Heart right ventricle (tissue), 16 donors: ENCODE data around the gene GSTK1. TPM values are rescaled to one million over a fixed set of nuclear protein-coding genes. Genes with fewer than 3 reads are reported as not detected.
"Not testable (repeated sequence)": the region's sequence is repeated elsewhere in the genome, so short reads cannot be mapped to it uniquely, and the experiment has no call there.

Experiments used
- ATAC-seq, 8 donors: fragments of 200-7000 bp; cut with Tn5 transposase; one replicate each; pipeline ENCODE4 v1.9.1; 2020; ENCODE audit warnings: mild to moderate bottlenecking in 8 of 8, moderate library complexity in 8 of 8, moderate number of reproducible peaks in 1 of 8
- DNase-seq, 2 donors: peaks; one replicate each; pipeline ENCODE4 v3.0.0-alpha.2; 2020
- H3K27ac ChIP-seq, 10 donors: fragments of 200-600 bp; sonication (generic) in 2 of 10; one replicate each; pipeline versions ENCODE4 v1.5.0 to v1.8.0; 2020 to 2022; ENCODE audit warnings: mild to moderate bottlenecking in 3 of 10
- H3K27me3 ChIP-seq, 7 donors: fragments of 200-600 bp; one replicate each; pipeline ENCODE4 v1.8.0; 2021 to 2022; ENCODE audit warnings: mild to moderate bottlenecking in 2 of 7
- H3K36me3 ChIP-seq, 9 donors: fragments of 200-600 bp; sonication (generic) in 1 of 9; one replicate each; pipeline versions ENCODE4 v1.5.0 to v1.8.0; 2020 to 2022; ENCODE audit warnings: mild to moderate bottlenecking in 2 of 9
- H3K4me1 ChIP-seq, 9 donors: fragments of 200-600 bp; sonication (generic) in 1 of 9; one replicate each; pipeline versions ENCODE4 v1.5.0 to v1.8.0; 2020 to 2022; ENCODE audit warnings: mild to moderate bottlenecking in 4 of 9
- H3K4me3 ChIP-seq, 10 donors: fragments of 200-600 bp; sonication (generic) in 2 of 10; one replicate each; pipeline versions ENCODE4 v1.5.0 to v1.8.0; 2020 to 2022; ENCODE audit warnings: mild to moderate bottlenecking in 7 of 10, moderate library complexity in 2 of 10
- H3K9me3 ChIP-seq, 11 donors: fragments of 200-600 bp in 10 of 11; sonication (generic) in 2 of 11; one replicate each; pipeline versions ENCODE4 v1.5.0 to v1.8.0; 2013 to 2022; ENCODE audit warnings: mild to moderate bottlenecking in 2 of 11, control low read depth in 1 of 11, moderate library complexity in 1 of 11
- WGBS, 2 donors: extraction: QIAGEN DNeasy Blood & Tissue Kit; methylation state at CpG; one replicate each; pipeline ENCODE4 v1.1.7; 2013; ENCODE audit warnings: inconsistent platforms in 1 of 2; 5-methylcytosine and 5-hydroxymethylcytosine counted together
- intact Hi-C, 10 donors: fragments of 100-400 bp; cut with DNase I; formaldehyde crosslinking; loops; one replicate each; pipeline versions ENCODE4 v1.11.1 to v1.14.2; 2022
- long read RNA-seq, 3 donors: library from polyadenylated mRNA; unstranded; transcript quantifications; one replicate each; pipeline ENCODE4 v2.0.0, GENCODE V29; 2020 to 2021
- polyA plus RNA-seq, 2 donors: library from polyadenylated mRNA; stranded (reverse); fragments of 200-250 nt; gene quantifications; one replicate each; pipeline ENCODE4 v1.2.3, GENCODE V29; 2013
- total RNA-seq, 10 donors: library from RNA; stranded (reverse); fragmentation: NEBNext Ultra II Directional in 3 of 10; extraction: Animal tissue kit (Norgen Biotek cat#: 25700) in 3 of 10; gene quantifications; one replicate each; pipeline versions ENCODE4 v1.2.1 to v1.2.4, GENCODE V29; 2021 to 2023
- TF ChIP-seq, protein P1 (sequence below), 9 donors: fragments of 200-600 bp; sonication (generic) in 2 of 9; IDR thresholded peaks; one replicate each; pipeline versions ENCODE4 v1.5.0 to v1.8.0; 2021 to 2022; ENCODE audit warnings: antibody characterized with exemption in 9 of 9, mild to moderate bottlenecking in 5 of 9, moderate library complexity in 1 of 9
- donor health status: Arrhythmogenic right ventricular cardiomyopathy.
- donor health status: ischemic (EF 13 %, LVEDD 7.1; RV severe dilation, severe dysfunction).
- donor health status: healthy with polysubstance abuse.
- donor health status: DM: no; HTN: yes; CAD: no.
- donor health status: DM: no; HTN: no; CAD: no.
- donor health status: ischemic (EF 25% LVEDD 6.9; RV normal size, moderate dysfunction).
- donor health status: ischemic (EF 25% LVEDD 5.7; RV mildly dilated, moderate dysfunction).
- donor health status: healthy.
- donor health status: DM: yes; HTN: yes; CAD: no.
- donor health status: Ischemic cardiomyopathy.
- donor health status: ischemic (EF 35%, LVEDD 5.7; RV mildly dilated, moderate dysfunction).
- donor health status: nonischemic (EF 11% LVEDD 7.7; RV severe dilation, severe dysfunction).
- donor health status: DM: yes; HTN: yes; CAD: no.
- donor health status: PGD.
- donor health status: ischemic (EF 29% LVEDD 5.4; RV normal size, mild dysfunction).
- donor health status: nonischemic (EF 23%, LVEDD 6.1; RV moderate dilation, normal function).

Gene GSTK1
- 100 to 1,000 TPM; 251 to 294 (median 269) TPM for total RNA-seq
- polyA plus RNA-seq: 100 to 1,000 TPM; 136 to 317 TPM
- long read RNA-seq, donor 1, transcript GSTK1-201 (8 exons, 1,044 nt): major isoform, 73 of 120 reads
- long read RNA-seq, donor 1, transcript GSTK1-207 (7 exons, 1,185 nt): minor isoform, 5 of 120 reads
- long read RNA-seq, donor 1, partial matches to known transcripts: 26 of 120 reads
- long read RNA-seq, donor 1, other reads (novel, unspliced or antisense): 12 of 120 reads
- long read RNA-seq, donor 2, transcript GSTK1-207 (7 exons, 1,185 nt): minor isoform, 7 of 169 reads
- long read RNA-seq, donor 2, transcript GSTK1-201 (8 exons, 1,044 nt): major isoform, 95 of 169 reads
- long read RNA-seq, donor 2, partial matches to known transcripts: 19 of 169 reads
- long read RNA-seq, donor 2, other reads (novel, unspliced or antisense): 47 of 169 reads
- long read RNA-seq, donor 3, transcript GSTK1-207 (7 exons, 1,185 nt): minor isoform, 11 of 200 reads
- long read RNA-seq, donor 3, transcript GSTK1-201 (8 exons, 1,044 nt): major isoform, 96 of 200 reads
- long read RNA-seq, donor 3, partial matches to known transcripts: 25 of 200 reads
- long read RNA-seq, donor 3, other reads (novel, unspliced or antisense): 66 of 200 reads

GRCh38 chr7:143263266-143264195 lies at the start of gene GSTK1:
Gene GSTK1 (plus strand): TSS chr7:143263441. CDS start chr7:143263514, 73 bp downstream.
- peak; percentile 98 to 99 (median 98) for ATAC-seq
- intact Hi-C loops: loop anchor here in 7 of 10 donors (1.0 to 10.0 kb wide), 6 partner anchors 21 to 121 kb away; partner anchors contain the start of genes TMEM139 (in 2 of the 7), ZYX (in 2 of the 7) and CASP2 (in 1 of the 7)
- H3K4me3 ChIP-seq: peak within 1 kb of the TSS; percentile 64 to 96 (median 80)
- no peaks in the 10 kb centered on the region for H3K27me3 ChIP-seq
- 0 to 1% methylated on average over 48 of the region's 48 CpGs for WGBS, 2 donors
- H3K36me3 ChIP-seq: peaks cover 0 to 41% (median 14%) of the 10 kb centered on the region in 9 donors
- peaks cover 10 to 36% (median 24%) of the 10 kb centered on the region in 9 donors for H3K4me1 ChIP-seq
- peak; percentile 88 to 89 for DNase-seq
- no peaks in the 10 kb centered on the region for H3K9me3 ChIP-seq
- TF ChIP-seq, protein P1, sequence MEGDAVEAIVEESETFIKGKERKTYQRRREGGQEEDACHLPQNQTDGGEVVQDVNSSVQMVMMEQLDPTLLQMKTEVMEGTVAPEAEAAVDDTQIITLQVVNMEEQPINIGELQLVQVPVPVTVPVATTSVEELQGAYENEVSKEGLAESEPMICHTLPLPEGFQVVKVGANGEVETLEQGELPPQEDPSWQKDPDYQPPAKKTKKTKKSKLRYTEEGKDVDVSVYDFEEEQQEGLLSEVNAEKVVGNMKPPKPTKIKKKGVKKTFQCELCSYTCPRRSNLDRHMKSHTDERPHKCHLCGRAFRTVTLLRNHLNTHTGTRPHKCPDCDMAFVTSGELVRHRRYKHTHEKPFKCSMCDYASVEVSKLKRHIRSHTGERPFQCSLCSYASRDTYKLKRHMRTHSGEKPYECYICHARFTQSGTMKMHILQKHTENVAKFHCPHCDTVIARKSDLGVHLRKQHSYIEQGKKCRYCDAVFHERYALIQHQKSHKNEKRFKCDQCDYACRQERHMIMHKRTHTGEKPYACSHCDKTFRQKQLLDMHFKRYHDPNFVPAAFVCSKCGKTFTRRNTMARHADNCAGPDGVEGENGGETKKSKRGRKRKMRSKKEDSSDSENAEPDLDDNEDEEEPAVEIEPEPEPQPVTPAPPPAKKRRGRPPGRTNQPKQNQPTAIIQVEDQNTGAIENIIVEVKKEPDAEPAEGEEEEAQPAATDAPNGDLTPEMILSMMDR (IDR thresholded peaks at IDR 0.05): no peak
- H3K27ac ChIP-seq: peak within 1 kb of the TSS; percentile 84 to 96 (median 92)

- WGBS, 2 donors: 95% methylated on average over 4 of the region's 4 CpGs
- H3K36me3 ChIP-seq, H3K4me1 ChIP-seq, H3K27ac ChIP-seq, H3K27me3 ChIP-seq, H3K9me3 ChIP-seq, H3K4me3 ChIP-seq, DNase-seq, ATAC-seq: not testable (repeated sequence)
- intact Hi-C loops: loop anchor here in 2 of 10 donors (5.0 to 10.0 kb wide), 2 partner anchors 356 to 359 kb away; partner anchors contain the start of gene EPHB6 (in 2 of the 2)
These were observed 49.8 kb upstream of the GSTK1 start for GRCh38 chr7:143213478-143213877.

GRCh38 chr7:143214789-143215679 lies 48.2 kb upstream of the GSTK1 start:
- TF ChIP-seq, protein P1 (IDR thresholded peaks at IDR 0.05): peak; percentile 97 to 100 (median 99)
- Histone ChIP-seq H3K27ac (no peak overlapping the region), H3K27me3 (peaks cover 0 to 7% (median 0%) of the 10 kb centered on the region in 7 donors), H3K4me1 (no peaks in the 10 kb centered on the region), H3K4me3 (no peak overlapping the region), H3K36me3 (no peaks in the 10 kb centered on the region), H3K9me3 (peaks cover 0 to 4% (median 0%) of the 10 kb centered on the region in 11 donors)
- ATAC-seq (peak in 7 of 8 donors; percentile 23 to 82 (median 65)), DNase-seq (peak in 1 of 2 donors; percentile 56)
- 19 to 21% methylated on average over 8 of the region's 8 CpGs for WGBS, 2 donors
- intact Hi-C loops: loop anchor here (1.0 to 10.0 kb wide), 7 partner anchors 206 to 360 kb away; partner anchors contain the start of gene EPHB6 (in 6 of the 10)

- no peak for DNase-seq
- ATAC-seq: no peak
- peaks cover 0 to 8% (median 0%) of the 10 kb centered on the region in 7 donors for H3K27me3 ChIP-seq
- intact Hi-C loops: loop anchor here in 5 of 10 donors (5.0 to 10.0 kb wide), 3 partner anchors 209 to 361 kb away; partner anchors contain the start of gene EPHB6 (in 3 of the 5)
- H3K27ac ChIP-seq: no peak overlapping the region
- peaks cover 0 to 4% (median 0%) of the 10 kb centered on the region in 11 donors for H3K9me3 ChIP-seq
- TF ChIP-seq, protein P1 (IDR thresholded peaks at IDR 0.05): no peak
- no peaks in the 10 kb centered on the region for H3K4me1 ChIP-seq
- 88 to 95% methylated on average over 6 of the region's 6 CpGs for WGBS, 2 donors
- no peak overlapping the region for H3K4me3 ChIP-seq
- no peaks in the 10 kb centered on the region for H3K36me3 ChIP-seq
These were observed 47.1 kb upstream of the GSTK1 start for GRCh38 chr7:143216151-143216550.
